ENCODE data around the gene MAN1C1.
A peak's percentile ranks its signal among the peaks of the same experiment; 100 is the strongest.

The MAN1C1 gene
- total RNA-seq = 28.0 to 34.6 reads per million in 2 donors

DNA sequence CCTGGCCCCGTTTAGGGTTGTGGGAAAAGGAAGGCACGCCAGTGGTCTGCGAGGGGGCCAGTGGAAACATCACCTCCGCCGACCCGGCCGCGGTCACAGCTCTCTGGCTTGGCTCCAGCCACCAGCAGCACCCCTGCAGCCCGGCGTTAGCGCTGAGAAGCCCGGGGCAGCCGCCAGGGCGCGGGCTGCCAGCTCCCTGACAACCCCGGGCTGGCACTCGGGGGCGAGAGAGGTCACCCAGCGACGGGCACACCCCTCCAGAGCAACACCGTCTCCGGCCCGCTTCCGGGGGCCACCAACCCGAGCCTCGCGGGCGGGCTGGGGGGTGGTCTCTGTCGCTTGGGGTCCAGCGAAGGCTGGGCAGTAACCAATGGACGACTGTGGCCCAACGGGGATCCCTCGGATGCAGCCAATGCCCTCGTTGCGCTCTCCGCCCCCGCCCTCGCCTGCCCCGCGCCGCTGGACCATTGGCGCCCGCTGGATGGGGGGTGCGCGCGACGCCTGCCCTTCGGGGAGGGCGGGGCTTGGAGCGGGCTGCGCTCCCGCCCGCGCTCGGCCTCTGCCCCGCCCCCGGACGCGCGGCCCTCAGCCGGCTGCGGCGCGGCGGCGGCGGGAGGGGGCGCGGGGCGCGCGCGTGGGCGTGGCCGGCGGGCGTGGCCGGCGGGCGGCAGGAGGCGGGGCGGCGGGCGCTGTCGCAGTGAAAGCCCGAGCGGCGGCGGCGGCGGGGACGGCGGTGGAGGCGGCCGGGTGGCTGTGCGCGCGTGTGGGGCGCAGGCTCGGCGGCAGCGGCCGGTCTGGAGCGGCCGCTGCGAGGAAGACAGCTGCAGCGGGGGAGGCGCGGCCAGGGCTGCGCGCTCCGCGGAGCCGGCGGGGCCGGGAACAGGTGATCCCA is at the start of gene MAN1C1:
Gene MAN1C1, plus strand, starts transcription at position 697 of the 892 bp plus-strand sequence. CDS start 1,007 bp downstream, outside the sequence.
- DNase-seq = peak; percentile 79

DNA sequence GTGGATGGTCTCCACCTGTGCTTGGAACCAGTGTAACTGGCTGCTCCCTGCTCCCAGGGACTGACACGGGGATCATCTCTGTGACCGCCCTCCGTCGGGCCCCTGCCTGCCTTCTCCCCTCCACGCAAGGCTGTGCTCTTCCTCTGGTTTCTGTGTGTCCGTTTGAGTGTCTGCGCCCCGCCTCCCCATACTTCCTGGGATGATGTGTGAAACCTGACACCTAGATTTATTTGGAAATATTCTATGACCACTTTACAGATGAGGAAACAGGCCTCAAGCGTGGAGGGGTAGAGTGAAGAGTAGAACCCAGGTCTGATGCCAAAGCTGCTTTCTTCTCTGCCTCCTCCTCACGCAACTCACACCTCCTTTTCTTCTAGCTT is 48.9 kb upstream of the MAN1C1 start:
- DNase-seq = no peak

DNA sequence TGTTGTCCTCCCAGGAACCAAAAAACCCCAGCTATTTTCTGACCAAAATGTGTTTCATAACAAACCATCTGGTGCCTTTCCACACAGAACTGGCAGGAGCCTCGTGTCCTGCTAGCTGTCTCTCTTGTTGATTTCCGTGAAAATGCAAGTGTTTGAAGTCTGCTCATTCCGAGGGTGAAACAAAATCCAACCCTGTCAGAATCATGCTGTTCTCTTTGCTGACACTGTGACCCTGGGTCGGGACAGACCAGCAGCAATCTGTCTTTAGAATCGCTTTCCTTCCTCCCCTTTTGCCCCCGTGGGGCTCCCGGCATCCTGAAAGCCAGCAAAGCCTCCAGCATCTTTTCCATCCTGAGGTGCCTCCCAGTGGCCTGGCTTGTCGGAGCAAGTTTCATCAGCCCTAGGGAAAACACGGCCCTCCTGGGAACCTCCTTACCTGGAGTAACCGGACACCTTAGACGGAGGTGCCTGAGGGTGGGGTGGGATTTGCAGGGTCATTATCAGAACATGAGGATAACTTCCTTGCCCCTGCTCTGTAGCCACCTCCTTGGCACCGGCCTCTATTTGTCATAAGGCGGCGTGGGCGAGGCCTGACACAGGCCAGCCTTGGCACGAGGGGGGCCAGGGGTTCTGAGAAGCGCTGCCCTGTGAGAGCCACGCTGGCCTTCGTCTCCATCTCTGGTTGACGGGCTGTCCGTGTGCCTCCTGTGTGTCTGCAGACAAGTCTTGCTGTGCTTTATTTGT is 48.3 kb upstream of the MAN1C1 start:
- no peak for DNase-seq

DNA sequence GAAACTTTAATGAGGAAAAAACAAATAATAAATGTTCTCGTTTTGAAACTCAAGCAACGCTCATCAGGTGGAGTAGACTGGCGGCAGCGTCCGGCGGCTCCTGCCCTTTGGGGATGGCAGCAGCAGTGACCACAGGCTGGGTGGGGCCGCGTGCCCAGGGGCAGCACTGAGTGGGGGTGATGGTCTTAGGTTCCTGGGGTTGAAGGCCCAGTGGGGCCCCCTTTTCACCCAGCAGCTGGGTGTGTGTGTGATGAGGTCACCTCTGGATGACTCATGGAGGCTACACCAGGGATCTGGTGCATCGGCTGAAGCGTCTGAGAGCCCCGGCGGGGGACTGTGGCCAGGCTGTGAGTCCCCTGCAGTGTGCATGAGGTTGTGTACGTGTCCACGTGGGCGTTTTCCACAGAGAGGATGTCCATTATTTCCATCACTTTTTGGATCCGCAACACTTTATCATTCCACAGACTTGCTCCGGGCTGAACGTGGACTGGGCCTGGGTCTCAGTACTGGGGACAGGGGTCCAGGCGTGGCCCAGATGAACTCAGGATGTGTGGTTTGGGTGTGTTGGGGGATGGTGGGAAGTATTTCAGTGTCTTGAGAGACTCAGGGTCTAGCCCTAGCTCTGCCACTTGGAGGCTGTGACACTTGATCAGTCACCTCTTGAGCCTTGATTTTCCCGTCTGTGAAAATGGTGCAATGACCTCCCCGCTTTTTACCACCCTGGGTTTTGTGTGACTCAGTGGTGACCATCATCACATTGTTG is 47.6 kb upstream of the MAN1C1 start:
- DNase-seq = no peak

DNA sequence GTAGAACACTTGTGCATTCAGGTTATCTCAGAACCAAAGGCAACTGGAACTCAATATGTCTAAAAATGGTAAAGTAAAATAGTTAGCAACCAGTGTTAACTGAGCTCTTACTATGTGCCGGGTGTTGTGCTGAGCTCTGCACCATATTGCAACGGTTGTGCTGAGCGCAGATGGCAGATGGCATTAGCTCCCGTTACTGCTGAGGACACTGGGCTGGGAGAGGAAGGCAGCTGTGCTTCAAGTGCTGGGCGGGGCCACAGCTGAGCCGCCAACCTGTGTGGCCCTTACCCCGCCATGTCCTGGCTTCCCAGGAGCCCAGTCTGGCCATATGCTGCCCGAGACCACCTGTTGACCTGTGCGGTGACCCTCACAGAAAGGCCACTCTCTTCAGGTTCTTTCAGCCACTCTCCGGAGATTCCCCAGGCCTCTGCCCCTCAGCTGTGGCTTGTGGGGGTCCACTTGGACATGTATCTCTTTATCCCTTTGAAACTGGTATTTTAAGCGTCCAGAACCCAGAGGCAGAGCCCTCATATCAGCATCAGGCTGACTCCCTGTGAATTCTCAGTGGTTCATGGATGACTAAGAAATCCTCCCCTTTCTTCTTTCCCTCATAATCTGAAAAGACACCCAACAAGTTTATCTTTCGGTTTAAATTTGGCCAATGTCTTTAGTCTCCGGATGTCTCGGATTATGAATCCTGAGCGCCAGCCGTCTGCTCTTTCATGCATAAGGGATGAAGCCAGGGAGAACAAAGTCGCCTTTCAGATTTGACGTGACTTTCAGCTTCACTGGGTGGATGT is 46.8 kb upstream of the MAN1C1 start:
- no peak for DNase-seq

DNA sequence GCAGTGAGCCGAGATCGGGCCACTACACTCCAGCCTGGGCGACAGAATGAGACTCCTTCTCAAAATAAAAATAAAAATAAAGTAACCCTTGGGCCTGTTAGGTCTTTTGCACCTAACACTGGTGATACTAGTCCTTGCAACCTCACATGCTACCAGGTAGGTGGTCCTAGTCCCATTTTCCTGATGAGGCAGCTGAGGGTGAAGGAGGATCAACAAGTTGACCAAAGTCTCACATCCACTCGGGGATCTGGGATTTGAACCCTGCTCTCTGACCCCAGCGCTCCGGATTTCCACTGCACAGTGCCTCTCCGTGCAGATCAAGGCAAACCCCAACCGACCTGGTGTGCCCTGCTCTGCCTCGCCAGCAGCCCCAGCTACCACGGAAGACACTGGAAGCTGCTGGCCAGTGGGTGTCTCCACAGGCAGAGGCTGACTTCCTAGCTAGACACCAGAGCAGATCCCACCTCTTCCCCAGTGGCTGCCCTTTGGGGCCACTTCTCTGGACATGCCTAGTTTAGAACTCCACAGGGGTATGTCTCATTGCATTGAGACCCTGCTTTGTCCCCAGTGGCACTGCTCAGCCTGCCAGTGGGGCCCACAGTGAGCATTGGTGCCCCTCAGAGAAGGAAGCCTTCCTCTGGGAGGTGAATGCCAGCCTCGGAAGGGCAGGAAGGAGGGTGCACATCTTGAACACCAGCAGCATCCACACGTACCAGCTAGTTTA is 45.6 kb upstream of the MAN1C1 start:
- no peak for DNase-seq

DNA sequence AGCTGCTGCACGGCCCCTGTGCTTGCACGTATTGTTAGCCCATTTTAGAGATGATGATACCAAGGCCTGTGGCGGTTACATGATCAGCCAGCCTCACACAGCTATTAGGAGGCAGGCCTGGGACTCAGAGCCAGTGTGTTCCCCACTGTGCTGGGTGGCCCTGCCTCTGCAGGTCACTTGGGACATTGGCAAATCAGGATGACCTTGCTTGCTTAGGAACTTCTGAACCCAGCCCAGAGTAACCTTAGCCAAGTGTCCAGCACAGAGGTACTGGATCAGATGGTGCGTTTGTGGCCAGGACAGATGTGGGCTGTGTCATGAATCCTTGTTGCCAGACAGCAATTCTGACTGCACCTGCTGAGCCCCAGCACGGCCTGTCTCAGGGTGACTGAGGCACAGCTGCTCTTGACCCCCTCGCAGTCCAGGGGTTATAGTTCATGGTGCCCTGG is 45.0 kb upstream of the MAN1C1 start:
- no peak for DNase-seq

DNA sequence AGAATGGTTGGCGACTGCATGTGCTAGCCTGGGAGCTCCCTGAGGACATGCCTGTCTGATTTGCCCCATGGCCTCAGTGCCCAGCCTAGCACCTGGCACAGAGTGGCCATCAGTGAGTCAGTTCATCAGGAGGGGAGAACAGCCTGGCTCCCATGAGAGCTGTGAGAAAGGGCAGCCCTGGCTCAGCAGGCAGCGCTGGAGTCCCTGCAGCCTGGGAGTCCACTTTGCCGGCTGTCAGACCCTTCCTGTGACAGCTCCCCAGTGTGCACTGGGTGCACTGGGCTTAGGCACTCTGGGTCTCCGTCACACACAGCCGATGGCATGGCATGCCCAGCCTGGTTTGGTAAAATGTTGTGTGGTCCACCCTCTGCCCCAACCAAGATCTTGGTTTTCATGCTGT is 44.5 kb upstream of the MAN1C1 start:
- no peak for DNase-seq

DNA sequence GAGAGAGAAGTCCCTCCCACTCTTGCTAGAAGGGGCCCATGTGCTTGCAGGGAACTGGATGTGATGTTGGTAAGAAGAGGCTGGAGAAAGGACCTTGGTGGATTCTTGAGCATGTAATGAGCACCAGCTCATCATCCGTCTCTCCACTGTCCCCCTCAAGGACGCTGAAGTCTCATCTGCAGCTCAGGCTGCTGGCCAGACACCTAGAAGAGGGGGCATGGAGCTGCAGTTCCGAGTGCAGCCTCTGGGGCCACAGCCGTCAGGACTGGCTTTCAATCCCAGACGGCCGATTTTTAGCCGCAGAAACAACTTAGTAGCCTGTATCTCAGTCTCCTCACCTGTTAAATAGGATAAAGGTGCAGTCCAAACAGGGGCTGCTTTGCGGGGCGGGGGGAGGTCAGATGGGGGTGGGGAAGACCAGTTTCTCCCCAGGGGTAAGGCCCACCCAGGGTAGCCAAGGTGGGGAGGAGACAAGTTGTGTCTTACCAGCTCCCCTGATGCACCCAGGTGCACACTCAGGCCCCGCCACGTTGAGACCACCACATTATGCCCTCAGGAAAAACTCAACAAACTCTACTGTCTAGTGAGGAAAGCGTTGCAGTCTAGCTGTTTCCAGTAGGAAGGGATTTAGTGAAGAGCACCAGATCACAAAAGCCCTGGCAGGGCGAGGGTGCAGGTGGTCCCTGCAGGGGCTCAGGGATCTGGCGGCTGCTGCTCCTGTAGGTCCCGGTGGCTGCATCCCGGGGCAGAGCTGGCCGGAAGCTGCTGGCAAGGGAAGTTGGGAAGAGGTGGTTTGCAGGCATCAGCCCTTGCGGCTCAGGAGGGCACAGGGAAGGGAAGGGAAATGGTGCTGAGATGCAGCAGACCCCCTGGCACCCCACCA is 43.6 kb upstream of the MAN1C1 start:
- DNase-seq = no peak

DNA sequence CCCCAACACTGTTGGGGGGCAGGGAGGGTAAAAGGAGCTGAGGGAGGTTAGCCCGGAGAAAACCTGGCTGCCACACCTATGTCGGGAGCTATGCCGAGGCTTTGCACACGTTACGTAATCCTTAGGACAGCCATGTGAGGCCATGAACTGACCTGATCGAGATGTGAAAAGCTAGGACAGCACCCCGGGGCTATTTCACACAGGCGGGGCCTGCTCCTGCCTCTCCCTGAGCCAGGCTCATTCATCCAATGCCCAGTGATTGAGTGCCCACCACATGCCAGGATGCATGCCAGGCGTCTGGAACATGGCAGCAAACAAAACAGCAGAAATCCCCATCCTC is 43.0 kb upstream of the MAN1C1 start:
- DNase-seq = no peak

DNA sequence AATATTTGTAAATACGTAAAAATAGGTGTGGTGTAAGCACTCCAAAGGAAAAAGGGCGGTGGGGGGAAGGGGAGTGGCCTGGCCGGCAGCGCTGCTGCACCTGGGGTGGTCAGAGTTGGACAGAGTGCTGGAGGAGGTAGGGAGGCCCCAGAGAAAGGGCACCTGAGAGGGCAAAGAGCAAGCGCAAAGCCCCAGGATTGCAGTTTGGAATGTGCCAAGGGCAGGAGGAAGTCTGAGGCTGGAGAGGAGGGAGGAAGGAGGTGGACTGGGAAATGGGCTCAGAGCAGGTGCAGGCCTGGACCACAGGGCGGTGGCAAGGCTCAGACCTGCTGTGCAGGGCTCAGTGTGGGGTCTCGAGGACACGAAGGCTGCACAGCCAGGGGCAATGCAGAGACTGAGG is 42.6 kb upstream of the MAN1C1 start:
- DNase-seq = no peak

DNA sequence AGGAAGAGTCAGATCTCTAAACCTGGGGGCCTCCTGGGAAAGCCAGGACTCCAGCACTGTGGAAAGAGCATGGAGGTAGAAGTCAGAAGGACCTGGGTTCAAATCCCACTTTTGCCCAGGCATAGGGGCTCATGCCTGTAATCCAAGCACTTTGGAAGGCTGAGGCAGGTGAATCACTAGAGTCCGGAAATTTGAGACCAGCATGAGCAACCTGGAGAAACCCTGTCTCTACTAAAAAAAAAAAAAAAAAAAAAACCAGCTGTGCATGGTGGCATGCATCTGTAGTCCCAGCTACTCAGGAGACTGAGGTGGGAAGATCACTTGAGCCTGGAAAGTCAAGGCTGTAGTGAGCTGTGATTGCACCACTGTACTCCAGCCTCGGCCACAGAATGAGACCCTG is 41.4 kb upstream of the MAN1C1 start:
- DNase-seq = no peak

DNA sequence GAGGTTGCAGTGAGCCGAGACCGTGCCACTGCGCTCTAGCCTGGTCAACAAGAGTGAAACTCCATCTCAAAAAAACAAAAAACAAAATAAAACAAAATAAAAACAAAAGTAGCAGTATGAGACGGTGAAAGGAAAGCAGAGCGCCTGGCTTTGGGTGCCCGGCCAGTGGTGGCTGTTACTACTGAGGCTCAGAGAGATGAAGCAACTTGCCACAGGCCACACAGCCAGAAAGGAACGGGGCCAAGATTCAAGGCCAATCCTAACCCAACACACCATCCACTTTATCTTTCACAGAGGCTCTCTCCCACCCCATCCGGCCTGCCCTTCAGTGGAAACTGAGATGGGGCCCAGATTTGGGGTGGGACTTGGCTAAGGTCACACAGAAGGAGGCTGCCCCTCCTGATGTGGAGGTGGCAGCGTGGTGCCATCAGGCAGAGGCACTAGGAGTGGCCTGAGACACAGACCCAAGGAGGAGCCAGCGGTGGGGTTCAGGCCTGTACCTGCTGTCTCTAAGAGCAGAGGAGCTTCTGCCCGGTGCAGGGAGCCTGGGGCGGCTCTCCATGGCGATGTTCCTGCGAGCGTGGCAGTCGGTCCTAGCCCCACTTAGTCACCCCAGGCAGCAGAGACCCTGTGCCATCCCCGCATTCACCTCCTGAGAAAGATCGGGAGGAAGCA is 40.0 kb upstream of the MAN1C1 start:
- DNase-seq = no peak

DNA sequence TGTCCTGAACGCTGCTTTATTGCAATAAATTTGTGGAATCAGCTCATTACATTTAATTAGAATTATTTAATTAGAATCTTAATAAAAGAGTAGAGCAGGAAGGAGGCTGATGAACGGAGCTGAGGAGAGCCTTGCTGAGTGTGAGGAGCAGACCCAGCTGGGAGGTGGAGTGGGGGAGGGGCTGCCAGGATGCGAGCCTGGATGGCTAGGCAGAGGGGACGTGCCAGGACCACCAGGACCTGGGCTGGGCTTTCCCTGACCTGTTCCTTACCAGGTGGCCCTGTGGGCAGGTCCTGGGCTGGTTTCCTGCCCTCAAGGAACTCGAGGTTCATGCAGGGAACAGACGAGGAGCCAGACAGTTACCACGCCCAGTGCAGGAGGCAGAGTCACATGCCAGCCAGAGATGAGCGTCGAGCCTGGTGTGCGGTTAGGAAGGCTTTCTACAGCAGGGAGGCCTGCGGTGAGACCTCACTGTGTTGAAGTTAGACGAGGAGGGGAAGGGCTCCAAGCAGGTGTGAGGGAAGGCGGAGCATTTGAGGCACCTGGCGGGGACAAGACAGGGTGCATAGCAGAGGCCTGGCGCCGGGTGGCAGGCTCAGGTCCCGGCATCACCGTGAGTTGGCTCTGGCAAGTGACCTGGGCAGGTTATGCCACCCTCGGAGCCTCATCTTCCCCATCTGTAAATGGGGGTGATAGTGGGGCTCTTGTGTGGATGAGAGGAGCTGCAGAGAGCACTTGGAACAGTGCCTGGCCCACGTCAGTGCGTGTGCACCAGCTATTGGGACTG is 39.3 kb upstream of the MAN1C1 start:
- no peak for DNase-seq

DNA sequence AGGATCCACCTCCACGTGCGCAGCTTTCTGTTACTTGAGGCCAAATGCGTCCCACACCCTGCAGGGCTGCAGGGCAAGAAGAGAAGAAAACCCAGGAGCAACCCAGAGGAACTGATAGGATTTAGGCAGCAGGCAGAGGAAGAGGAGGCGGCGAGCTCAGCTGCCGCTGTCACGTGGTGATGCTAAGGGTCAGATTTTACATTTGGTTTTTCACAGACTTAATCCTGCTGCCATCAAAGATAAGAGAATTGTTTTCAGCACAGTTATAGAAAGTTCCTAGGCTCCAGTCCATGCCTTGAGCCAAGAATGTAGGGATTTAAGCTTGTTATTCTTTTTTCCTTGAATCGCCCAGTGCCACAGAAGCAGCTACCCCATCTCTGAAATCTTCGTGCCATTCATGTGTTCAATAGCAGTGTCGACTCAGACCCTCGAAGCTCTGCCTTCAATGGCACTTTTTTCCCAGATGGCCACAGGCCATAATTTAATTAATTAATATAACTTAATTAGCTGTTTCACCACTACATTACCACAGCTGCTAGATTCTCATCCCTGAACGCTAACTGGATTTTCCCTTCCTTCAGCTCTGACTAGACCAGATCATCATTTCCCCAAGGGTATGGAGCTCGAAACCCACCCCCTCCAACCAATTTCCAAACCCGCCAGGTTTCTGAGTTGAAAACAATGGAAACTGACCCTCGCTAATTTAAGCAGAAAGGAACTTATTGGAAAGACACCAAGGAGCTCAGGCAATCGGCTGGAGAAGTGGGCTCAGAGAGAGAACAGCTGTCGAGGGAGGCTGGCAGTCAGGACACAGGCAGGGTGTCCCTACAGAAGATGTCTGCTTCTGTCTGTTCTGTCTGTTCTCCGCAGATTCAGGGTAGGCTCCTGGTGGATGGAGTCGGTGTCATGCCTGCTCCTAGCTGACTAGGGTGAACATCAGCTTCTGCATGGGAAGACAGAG is 37.0 kb upstream of the MAN1C1 start:
- no peak for DNase-seq

DNA sequence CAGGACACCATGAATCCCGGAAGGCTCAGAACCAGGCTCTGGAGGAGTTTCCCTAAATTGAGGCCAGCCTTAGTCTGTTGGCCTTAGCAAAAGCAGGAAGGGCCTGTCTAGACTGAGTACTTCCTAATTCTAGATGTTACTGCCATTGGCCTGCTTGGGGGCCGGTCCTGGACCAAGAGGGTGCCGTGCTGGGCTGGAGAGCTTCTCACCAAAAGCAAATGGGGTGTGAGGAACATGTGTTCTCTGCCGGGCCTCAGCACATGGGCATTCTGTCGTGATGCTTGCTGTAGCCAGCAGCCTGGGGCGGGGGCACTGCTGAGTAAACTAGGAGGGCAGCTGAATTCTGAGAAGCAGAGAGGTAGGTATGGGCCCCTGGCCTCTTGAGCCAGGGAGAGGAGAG is 35.7 kb upstream of the MAN1C1 start:
- DNase-seq = no peak

DNA sequence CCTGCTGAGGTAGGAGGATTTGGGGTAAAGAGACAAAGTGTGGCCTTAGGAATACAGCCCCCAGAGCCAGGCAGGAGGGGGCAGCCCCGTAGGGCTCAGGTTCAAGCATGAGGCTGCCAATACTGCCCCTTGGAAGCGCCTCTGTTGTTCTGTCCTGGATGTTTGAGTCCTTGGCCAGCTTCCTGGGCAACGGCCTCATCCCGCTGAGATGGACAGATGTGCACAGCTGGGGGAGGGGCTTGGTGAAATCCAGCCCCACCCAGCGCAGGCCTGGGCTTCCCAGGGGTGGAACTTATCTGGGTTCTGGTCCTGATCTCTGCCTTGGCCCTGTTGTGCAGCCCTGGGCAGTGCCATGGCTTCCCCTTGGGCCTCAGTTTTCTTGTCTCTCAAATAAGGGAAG is 34.8 kb upstream of the MAN1C1 start:
- DNase-seq = no peak

Data from activated gamma-delta T cell (primary cell).